RPMI8226 (cell line): ENCODE measurements around the gene PDSS2.

Experiments used
- DNase-seq: peaks from one replicate; pipeline ENCODE4 v3.0.0-alpha.2; 2015

The PDSS2 gene

DNA sequence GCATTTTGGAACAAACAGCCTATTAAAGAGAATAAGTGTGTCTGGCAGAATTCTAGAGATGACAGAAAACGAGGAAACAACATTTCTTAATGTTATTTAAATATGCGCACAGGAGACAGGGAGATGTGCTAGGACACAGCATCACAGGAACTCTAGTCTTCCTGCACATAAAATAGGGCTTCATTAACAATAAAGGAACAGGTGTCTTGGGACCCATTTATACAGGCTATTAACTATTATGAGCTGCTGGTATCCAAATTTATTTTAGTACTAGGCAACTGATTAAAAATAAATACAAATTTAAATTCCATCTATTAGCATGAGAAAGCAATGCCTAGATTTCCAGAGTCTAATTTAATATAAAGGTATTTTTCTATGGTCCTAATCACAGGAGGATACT lies 102.3 kb downstream of the PDSS2 start:
- DNase-seq = no peak

DNA sequence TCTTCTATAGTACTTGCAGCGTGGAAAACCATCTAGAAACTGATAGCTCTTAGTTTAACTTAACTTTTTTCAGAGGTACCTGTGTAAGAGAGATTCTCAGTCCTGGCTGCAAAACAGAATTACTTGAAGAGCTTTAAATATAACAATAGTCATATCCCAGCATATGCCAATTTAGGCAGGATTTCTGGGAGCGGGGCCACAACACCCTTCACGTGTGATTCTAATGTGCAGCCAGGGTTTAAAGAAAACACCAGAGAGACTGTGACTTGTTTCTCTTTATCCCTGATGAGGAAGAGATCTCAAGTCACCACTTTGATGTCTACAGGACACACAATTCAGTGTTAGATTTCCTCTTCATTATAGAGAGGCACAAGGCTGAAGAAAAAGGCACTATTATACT lies 103.7 kb downstream of the PDSS2 start:
- no peak for DNase-seq

DNA sequence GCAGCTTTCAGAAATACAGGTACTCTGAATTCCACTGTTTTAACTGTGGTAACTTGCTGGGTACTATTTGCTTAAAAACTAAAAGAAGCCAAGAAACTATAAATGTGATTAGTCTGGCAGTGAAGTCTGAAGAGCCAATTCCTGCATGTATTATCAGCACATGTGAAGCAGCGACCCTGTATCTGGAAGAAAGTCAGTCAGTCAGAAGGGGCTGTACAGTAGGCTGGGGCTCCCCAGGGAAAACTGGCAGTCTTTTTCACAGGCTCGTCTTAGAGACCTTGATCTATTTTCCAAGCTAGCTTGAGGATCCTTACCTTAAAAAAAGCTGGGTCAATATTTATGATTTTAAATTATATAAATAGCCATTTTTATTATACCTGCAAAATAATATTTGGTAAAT lies 104.9 kb downstream of the PDSS2 start:
- DNase-seq = no peak

DNA sequence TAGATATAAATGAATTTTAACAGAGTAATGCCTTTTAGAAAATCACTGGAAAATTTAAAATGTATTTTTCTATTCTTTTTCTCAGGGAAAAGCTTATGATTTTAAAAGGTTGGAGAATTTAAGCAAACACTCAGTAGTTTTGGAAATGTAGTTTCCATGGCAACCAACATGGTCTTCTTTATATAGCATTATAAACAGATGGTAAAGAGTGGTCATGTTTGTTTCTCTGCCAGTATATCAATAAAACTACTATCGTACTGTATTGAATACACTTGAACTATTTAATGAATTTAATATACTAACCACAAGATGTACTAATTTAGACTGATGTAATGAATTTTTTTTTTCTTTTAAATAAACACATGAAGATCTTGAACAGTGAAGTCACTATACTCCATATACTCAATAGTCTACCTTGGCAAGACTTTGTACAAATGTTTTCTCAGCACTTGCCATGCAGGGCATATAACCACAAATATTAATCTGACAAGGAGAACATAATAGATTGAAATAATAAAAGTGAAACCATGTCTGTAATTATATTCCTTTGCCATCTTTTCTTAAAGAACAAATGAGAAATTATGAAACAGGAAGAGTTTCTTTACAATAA lies 105.5 kb downstream of the PDSS2 start:
- DNase-seq = no peak

DNA sequence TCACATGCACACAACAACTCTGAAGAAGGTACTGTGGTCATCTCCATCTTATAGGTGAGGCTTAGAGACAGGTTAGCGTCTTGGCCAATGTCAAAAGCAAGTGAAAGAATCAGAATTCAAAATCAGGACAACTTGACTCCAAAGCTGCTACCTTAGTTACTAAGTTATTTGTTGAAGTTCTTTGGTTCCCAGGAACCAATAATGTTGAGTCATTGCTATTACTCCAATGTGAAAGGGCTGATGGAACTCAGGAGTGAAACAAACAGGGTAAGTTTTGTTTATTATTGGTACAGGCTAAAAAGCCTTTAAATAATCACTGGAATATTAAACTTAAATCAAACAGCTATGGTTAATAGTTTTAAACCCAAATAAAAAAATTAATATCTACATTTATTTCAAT lies 111.1 kb downstream of the PDSS2 start:
- DNase-seq = no peak

DNA sequence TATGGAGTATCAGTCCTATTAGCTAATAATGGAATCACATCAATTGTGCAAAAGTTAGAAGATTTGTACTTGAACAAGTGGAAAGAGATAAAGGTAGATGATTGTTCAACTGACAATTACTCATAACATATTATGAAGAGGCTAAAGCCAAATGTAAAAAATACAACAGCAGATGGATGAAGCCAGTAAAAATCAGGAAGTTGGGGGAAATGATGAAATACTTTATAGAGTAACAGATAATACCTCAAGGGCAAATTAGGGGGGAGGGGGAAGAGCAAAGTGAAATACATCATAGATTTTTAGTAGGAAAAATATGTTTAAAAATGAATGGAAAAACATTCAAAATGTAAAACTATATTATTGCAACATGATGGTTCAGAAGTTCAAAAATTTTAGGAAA lies 114.0 kb downstream of the PDSS2 start:
- no peak for DNase-seq

DNA sequence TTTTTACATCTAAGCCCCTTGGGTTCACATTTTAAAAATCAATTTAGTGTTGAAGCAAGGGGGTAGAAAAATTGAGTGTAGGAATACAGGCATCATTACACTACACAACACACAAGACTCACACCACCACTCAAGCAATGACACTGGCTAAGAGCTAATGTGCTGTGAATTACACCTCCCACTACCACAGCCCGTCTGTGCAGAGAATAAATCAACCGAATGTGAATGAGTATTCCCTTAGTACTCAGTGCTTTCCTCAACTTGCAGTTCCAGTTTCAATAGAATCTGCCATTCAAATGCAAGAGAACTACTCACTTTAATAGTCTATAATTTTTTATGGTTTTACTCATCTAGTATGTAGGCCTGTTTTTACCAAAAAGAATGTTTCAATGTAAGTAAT lies 114.4 kb downstream of the PDSS2 start:
- no peak for DNase-seq

DNA sequence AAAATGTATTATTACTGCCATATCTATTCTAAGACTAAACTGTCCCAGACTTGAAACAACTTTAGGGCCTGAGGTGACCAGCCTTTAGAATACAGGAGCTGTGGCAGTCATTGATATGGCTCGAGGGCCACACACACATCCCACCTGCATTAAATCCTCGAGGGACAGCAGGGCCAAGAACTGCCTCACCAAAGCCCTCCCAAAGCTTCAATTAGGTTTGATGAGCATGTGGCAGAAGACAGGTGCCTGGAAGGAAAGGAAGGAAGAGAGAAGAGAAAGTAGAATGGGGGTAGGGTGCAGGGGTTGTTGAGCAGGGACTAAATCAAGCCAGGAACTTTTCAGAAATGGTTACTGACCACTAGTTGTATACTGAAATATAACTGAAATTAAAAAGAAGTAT lies 115.0 kb downstream of the PDSS2 start:
- DNase-seq = no peak

DNA sequence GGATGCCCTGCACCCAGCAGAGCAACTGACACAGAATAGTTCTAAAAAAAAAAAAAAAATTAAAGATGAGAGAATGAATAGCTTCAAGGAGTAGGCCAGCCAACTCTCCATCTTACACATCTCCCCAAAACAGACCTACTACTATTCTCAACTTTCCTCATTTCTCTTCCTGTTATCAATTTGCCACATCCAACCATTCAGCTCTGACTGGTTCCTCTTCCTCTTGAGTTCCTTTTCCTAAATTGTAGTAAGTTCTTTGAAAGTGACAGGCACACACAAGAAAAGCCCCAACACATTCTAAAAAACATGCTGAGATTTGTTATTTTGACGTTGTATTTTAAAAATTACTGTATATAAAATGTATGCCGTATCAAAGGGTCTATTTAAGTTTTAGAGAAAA lies 117.2 kb downstream of the PDSS2 start:
- DNase-seq = no peak

DNA sequence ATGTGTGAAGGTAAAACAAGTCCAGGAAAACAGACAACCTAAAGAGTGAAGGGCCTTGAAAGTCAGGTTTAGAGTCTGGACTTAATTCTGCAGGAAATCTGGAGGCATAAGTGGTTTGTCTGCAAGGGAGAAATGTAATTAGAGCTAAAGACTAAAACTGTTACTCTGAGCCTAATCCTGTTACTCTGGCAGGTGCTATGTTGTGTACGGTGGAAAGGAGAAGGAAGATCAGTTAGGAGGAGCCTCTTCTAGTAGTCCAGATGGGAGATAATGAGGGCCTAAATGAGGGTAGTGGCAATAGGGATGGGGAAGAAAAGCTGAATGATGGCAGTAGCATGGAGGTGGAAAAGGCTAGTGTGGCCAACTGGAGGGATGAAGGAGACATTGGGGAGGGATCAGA lies 118.5 kb downstream of the PDSS2 start:
- DNase-seq = no peak

DNA sequence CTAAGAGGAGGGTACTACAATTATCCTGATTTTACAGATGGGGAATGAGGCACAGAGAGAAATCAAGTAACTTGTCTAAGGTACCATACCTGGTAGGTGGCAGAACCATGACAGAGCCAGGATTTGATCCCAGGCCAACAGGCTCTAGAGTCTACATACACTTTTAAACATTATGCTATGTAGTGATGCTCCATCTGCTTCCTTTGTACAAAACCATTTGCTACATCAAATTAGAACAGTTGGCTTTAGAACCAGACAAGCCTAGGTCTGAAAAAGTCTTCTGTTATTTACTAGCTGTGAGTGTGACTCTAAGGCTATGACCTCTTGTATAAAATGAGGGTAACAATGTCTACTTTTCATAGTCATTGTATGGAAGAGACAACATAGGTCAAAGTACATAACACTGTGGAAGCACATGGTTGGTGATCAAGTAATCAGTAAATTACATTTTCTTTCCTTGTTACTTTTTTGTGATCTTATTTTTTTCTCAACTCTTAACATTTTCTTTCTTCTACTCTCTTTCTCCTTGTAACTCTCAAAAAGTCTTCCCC lies 122.1 kb downstream of the PDSS2 start:
- DNase-seq = no peak

DNA sequence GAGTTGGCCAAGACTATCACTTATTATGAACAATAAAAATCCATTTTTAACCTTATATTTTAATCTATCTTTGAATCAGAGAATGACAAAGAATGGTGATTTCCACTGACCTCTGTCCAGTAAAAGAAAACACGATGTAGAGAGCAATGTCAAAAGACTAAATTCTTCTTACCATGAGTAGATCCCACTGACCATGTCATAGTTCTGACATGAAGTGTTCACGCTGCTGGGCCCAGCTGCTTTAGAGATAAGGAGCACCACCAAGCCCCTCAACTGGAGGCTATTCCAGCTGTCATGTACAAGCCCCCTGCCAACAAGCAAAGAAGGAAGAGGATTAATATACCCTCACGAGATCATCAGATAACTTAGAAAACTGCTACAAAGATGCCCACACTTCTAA lies 125.3 kb downstream of the PDSS2 start:
- no peak for DNase-seq

DNA sequence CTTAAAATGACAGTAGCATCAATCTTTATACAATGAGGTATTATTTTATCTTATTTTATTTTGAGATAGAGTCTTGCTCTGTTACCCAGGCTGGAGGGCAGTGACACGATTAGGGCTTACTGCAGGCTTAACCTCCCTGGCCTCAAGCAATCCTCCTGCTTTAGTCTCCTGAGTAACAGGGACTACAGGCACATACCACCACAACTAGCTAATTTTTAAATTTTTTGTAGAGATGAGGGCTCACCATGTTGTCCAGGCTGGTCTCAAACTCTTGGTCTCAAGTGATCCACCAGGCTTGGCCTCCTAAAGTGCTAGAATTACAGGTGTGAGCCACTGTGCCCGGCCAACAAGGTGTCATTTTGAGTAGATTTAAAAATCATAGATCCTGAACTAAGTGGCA lies 125.9 kb downstream of the PDSS2 start:
- no peak for DNase-seq

DNA sequence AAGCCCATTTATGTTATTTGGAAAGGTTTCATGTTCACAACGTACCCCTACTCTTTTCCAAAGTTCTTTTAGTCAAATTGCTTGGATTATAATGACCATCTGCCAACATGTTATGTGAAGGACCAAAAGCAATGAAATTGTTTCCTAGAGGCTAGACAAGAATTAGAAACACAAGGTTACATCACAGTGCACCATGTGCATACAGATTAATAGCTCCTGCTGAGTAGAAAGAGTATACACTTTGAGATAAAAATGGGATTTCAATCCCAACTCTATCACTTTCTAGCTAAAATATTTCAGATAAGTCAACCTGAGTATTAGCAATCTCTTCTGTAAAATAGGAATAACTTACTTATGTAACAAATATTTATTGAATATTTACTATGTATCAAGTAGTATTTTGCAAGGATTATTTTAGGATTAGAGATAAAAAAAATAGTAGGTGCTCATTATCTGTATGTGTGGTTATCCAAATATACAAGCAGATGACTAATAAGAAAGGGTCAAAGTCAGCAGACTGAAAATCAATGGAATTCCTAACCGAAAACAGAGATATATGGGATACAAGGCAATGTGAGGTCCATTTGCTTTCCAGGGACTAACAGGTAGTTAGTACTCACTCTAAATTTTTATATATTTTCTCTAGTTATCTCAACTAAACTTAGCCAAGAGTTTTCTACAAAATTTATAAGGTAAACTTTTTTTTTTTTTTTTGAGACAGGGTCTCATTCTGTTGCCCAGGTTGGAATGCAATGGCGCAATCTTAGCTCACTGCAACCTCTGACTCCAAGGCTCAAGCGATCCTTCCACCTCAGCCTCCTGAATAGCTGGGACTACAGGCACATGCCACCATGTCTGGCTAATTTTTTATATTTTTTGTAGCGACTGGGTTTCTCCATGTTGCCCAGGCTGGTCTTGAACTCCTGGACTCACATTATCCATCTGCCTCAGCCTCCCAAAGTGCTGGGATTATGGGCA lies 127.7 kb downstream of the PDSS2 start:
- DNase-seq = no peak

DNA sequence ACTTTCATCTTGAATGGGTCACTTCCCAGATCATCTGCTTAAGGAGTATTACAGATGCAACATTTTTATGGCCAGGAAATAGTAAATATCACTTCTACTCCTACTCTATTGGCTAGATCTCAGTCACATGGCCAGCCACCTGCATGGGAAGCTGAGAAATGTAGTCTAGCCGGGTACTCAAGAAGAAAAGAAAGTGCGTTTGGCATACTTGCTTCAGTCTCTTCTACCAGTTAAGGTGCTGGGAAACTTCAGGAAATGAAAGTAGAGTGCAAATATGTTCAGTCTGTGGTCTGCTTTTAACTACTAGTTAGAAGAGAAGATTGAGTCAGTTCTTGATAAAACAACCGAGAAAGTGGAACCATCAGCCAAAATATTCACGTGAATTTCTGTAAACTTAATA lies 129.2 kb downstream of the PDSS2 start:
- DNase-seq = peak; percentile 34

DNA sequence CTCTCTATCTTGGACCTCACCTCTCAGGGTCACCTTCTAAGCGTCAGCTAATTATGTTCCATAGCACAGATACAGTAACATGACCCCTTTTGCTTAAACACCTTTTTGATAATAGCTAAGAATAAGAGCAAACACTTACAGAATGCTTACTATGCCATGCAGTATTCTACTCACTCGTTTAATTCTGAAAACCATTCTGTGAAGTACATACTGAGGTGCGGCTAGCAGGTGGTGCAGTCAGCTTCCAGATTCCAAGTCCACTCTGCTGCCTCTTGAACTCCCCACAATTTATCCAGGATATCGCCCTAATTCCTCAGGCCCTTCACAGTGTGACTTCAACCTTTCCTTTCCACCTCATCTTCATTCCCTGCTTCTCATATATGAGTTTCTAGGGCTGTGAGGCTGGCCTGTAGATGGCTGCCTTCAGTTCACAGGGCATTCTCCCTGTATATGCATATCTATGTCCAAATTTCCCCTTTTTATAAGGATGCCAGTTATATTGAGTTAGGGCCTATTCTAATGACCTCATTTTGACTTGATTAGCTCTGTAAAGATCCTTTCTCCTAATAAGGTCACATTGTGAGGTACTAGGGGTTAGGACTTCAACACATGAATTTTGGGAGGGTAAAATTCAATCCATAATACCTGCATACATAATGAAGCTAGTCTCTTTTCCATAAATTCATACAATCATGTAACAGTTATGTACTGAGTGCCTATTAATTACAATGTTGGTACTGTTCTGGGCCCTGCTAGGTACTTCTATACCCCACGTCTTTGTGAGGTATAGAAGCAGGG lies 130.1 kb downstream of the PDSS2 start:
- DNase-seq = no peak

DNA sequence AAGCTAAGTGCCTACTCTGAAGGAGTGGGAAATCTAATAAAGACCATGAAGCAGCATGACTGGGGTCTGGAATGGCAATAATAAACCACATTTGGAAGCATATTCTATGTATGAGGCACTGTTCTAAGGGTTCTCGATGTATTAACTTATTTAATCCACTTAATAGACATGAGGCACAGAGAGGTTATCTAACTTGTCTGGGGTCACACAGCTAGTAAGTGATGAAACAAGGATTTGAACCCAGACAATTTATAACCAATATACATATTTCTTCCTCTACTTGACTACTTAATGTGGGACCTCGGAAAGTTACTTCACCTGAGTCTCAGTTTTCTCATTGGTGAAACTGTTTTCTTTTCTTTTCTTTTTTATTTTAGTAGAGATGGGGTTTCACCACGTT lies 131.3 kb downstream of the PDSS2 start:
- DNase-seq = no peak

DNA sequence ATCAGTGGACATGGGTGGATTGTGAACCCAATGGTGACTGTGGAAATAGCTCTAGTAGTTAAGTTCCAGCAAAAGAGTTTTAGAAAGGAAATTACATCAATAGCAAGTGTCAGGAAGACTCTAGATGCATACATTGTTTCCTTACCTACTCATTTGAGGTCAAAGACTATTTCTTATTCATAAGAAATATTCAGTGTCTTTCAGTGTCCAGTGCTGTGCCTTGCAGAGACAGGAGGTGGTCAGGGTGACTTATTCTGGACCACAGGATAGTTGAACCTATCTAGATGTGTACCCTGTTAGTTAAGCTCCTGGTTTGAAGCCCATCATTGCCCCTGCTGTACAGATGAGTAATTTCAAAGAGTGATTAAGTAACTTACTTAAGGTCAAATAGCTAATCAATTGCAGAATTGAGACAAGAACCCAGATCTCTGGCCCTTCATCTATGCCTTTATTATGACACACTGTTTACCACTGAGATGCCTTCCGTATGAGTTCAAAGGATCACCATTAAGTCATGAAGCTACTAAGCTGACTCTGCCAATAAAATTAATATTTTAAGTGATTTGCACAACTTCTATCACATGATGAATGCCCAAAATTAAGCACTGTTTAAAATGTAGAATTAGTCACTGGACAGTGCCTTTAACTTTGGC lies 136.1 kb downstream of the PDSS2 start:
- no peak for DNase-seq

DNA sequence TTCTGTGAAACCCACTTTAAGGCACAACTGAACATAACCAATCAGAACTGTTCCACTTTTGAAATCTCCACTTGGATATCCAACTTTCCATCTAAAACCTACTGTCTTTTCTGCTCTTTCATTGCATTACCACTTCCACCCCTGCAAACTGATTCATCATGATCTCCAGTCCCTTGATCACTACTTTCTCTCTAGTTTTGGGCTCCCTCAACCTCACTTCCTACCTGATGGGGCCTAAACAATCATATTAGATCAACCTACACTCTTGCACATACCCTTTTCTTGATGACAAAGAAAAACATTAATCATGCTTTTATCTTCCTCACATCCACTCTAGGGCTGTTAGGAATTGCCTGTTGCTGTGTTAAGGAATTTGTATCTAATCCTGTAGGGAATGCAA lies 137.6 kb downstream of the PDSS2 start:
- no peak for DNase-seq

DNA sequence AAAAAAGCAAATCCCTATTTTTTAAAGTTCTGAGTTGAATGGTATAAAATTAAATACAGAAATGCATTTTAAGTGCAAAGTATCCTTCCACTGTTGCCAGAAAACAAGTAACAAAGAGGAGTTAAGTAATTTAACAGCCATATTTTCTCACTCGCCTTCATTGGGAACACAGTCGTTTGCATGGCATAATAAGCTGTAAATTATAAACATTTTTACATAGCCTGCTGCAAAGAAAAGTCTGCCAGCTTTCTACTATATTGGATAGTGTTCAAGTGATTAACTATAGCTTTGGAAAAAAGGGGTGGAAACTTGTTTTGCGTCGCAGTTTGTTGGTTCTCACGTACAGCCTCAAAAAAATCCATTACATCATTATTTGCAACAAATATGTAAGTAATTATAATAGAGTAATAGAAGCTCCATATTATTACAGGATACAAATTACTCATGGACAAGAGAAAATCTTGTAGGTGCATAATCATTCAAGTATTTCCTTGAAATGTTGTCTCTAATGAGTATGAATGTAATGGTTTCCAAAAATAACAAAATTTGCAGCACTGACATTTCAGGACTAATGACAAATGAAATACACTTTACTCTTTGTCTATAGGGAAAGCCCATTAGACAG lies 139.3 kb downstream of the PDSS2 start:
- no peak for DNase-seq

DNA sequence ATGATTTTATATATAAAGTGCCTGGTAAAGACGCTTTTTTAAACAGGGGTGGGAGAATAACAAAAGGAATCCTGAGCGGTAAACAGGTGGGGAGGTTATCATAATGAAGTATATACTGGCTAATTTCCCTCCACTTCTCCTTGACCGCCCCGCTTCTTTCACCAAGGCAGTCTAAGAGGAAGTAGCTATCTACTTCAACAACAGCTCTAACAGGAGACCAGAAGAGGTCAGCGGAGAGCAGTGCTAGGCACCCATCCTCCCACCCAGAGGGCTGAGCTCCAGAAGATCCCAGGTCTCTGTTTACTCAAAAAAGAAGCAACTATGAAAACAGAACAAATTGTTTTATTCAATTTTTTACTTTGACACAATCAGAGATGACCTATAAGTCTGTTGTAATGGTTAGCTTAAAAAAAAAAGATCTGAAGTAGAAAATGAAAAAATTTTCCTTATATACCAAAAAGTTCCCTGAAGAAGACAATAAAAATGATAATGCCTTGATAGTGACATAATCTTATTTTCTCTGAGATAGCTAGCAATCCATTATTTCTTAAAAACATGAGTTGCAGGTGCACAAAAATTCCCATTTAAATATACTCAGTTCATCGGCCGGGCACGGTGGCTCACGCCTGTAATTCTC lies 141.1 kb downstream of the PDSS2 start:
- peak; percentile 59 for DNase-seq

DNA sequence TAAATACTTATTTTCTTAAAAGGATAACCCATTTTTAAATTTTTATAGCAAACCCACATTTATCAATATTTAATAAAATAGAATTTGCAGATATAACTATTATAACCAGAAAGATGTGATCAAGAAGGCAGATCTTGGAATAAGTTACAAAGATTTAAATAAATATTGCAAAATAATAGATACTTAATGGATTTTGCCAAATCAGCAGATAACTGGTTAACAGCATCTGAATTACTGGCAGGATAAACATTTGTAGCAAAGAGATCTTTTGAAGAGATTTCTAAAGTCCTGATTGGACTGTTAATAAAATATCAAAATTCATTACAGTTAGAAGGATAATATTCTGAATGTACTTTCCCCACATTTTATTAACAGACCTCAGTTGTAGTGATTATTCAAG lies 144.2 kb downstream of the PDSS2 start:
- no peak for DNase-seq
